ENCODE measurements around the gene MRI1.

DNA sequence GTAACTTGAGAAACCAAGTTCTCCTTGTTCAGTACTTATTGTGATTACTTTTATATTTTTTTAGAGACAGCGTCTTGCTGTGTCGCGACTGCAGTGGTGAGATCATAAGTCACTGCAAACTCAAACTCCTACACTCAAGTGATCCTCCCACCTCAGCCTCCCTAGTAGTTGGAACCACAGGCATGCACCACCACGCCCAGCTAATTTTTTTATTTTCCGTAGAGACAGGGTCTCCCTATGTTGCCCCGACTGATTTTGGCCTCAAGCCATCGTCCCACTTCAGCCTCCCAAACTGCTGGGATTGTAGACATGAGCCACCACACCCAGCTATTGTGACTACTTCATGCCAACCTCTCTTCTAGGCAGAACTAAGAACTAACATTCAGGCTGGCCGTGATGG lies 18.2 kb downstream of the MRI1 start:
- no peak for TF ChIP-seq EZH2 (IDR thresholded peaks at IDR 0.05; ENCODE audit: borderline replicate concordance, low read depth, low read length, severe bottlenecking)
- TF ChIP-seq, protein P1, sequence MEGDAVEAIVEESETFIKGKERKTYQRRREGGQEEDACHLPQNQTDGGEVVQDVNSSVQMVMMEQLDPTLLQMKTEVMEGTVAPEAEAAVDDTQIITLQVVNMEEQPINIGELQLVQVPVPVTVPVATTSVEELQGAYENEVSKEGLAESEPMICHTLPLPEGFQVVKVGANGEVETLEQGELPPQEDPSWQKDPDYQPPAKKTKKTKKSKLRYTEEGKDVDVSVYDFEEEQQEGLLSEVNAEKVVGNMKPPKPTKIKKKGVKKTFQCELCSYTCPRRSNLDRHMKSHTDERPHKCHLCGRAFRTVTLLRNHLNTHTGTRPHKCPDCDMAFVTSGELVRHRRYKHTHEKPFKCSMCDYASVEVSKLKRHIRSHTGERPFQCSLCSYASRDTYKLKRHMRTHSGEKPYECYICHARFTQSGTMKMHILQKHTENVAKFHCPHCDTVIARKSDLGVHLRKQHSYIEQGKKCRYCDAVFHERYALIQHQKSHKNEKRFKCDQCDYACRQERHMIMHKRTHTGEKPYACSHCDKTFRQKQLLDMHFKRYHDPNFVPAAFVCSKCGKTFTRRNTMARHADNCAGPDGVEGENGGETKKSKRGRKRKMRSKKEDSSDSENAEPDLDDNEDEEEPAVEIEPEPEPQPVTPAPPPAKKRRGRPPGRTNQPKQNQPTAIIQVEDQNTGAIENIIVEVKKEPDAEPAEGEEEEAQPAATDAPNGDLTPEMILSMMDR (IDR thresholded peaks at IDR 0.05; ENCODE audit: borderline replicate concordance, extremely low read depth, low read length, poor library complexity, severe bottlenecking): no peak

Measured in DND-41 (cell line).